ENCODE measurements around the gene MAN2A2.

The MAN2A2 gene

GRCh38 chr15:90869140-90869541 lies 34.0 kb upstream of the MAN2A2 start:
- no peak for ATAC-seq
- TF ChIP-seq ZFP3 (CRISPR knock-in tag; IDR thresholded peaks at IDR 0.05): no peak
- TF ChIP-seq CSRNP3 (CRISPR knock-in tag; IDR thresholded peaks at IDR 0.05): no peak
- TF ChIP-seq ZNF8 (CRISPR knock-in tag; IDR thresholded peaks at IDR 0.05): no peak
- TF ChIP-seq ISL1 (CRISPR knock-in tag; IDR thresholded peaks at IDR 0.05): no peak
- no peak for TF ChIP-seq ESRRG (CRISPR knock-in tag; IDR thresholded peaks at IDR 0.05)
- no peak for TF ChIP-seq ARNTL (CRISPR knock-in tag; IDR thresholded peaks at IDR 0.05; ENCODE audit: borderline replicate concordance, low read depth)
- no peak for TF ChIP-seq OSR1 (CRISPR knock-in tag; IDR thresholded peaks at IDR 0.05)
- TF ChIP-seq GLIS3 (CRISPR knock-in tag; IDR thresholded peaks at IDR 0.05): no peak
- TF ChIP-seq POU6F1 (CRISPR knock-in tag; IDR thresholded peaks at IDR 0.05; ENCODE audit: borderline replicate concordance, low read depth): no peak
- TF ChIP-seq ZNF565 (CRISPR knock-in tag; conservative IDR thresholded peaks at IDR 0.05; ENCODE audit: low read depth): no peak
- no peak for TF ChIP-seq PPARA (CRISPR knock-in tag; IDR thresholded peaks at IDR 0.05; ENCODE audit: borderline replicate concordance)
- no peak for TF ChIP-seq SNAI2 (CRISPR knock-in tag; IDR thresholded peaks at IDR 0.05)
- no peak for TF ChIP-seq CREB5 (CRISPR knock-in tag; IDR thresholded peaks at IDR 0.05; ENCODE audit: low read depth)
- no peak for TF ChIP-seq ZC3H10 (CRISPR knock-in tag; IDR thresholded peaks at IDR 0.05)
- no peak for TF ChIP-seq TSHZ2 (CRISPR knock-in tag; IDR thresholded peaks at IDR 0.05)

- ATAC-seq: peak; percentile 73
- TF ChIP-seq CREB5 (CRISPR knock-in tag; IDR thresholded peaks at IDR 0.05; ENCODE audit: low read depth) (no peak), ISL1 (CRISPR knock-in tag; IDR thresholded peaks at IDR 0.05) (no peak), GLIS3 (CRISPR knock-in tag; IDR thresholded peaks at IDR 0.05) (no peak), ARNTL (CRISPR knock-in tag; IDR thresholded peaks at IDR 0.05; ENCODE audit: borderline replicate concordance, low read depth) (no peak), TSHZ2 (CRISPR knock-in tag; IDR thresholded peaks at IDR 0.05) (no peak), SNAI2 (CRISPR knock-in tag; IDR thresholded peaks at IDR 0.05) (no peak), ESRRG (CRISPR knock-in tag; IDR thresholded peaks at IDR 0.05) (no peak), PPARA (CRISPR knock-in tag; IDR thresholded peaks at IDR 0.05; ENCODE audit: borderline replicate concordance) (no peak), PATZ1 (CRISPR knock-in tag; IDR thresholded peaks at IDR 0.05; ENCODE audit: borderline replicate concordance) (no peak), CSRNP3 (CRISPR knock-in tag; IDR thresholded peaks at IDR 0.05) (no peak), ZC3H10 (CRISPR knock-in tag; IDR thresholded peaks at IDR 0.05) (no peak), ZNF565 (CRISPR knock-in tag; conservative IDR thresholded peaks at IDR 0.05; ENCODE audit: low read depth) (no peak), ZFP3 (CRISPR knock-in tag; IDR thresholded peaks at IDR 0.05) (no peak), POU6F1 (CRISPR knock-in tag; IDR thresholded peaks at IDR 0.05; ENCODE audit: borderline replicate concordance, low read depth) (no peak), ZFP30 (CRISPR knock-in tag; IDR thresholded peaks at IDR 0.05) (no peak), TCF4 (CRISPR knock-in tag; IDR thresholded peaks at IDR 0.05; ENCODE audit: borderline replicate concordance) (no peak)
Observed at GRCh38 chr15:90869601-90870353, 33.3 kb upstream of the MAN2A2 start.

Data from SK-N-SH treated with all-trans-retinoic acid at 6 μM for 48 hours (cell line).